Panc1 (cell line): Measurements from ENCODE around the gene CBARP.

Experiments used
- POLR2AphosphoS5 ChIP-seq: IDR thresholded peaks from 2 replicates; pipeline ENCODE4 v1.6.1; 2012; ENCODE audit warnings: mild to moderate bottlenecking, low read depth, low read length, moderate library complexity
- SIN3A ChIP-seq: IDR thresholded peaks from 2 replicates; pipeline ENCODE4 v1.6.1; 2012; ENCODE audit warnings: low read depth, mild to moderate bottlenecking, low read length, moderate library complexity, borderline replicate concordance; ENCODE audit not compliant: insufficient read depth
- TF ChIP-seq, protein P1 (sequence below): fragments of 450-650 bp; IDR thresholded peaks from 2 replicates; pipeline ENCODE4 v1.5.1; 2017; ENCODE audit warnings: mild to moderate bottlenecking

DNA sequence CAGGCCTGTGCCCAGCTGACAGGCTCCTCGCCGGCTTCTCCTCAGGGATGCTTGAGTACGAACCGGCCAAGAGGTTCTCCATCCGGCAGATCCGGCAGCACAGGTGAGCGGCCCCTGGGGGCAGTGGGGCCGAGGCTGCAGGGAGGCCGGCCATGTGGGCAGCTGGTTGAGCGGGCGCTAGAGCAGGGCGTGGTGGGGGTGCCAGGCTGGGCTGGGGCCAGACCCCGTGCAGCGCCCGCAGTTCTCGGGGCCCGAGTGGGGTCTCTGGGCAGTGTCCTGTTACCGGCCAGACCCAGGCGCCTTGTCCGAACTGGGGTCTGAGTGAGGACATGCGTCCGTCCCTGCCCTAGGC, 15.9 kb downstream of the CBARP start:
- TF ChIP-seq SIN3A = no peak
- TF ChIP-seq, protein P1, sequence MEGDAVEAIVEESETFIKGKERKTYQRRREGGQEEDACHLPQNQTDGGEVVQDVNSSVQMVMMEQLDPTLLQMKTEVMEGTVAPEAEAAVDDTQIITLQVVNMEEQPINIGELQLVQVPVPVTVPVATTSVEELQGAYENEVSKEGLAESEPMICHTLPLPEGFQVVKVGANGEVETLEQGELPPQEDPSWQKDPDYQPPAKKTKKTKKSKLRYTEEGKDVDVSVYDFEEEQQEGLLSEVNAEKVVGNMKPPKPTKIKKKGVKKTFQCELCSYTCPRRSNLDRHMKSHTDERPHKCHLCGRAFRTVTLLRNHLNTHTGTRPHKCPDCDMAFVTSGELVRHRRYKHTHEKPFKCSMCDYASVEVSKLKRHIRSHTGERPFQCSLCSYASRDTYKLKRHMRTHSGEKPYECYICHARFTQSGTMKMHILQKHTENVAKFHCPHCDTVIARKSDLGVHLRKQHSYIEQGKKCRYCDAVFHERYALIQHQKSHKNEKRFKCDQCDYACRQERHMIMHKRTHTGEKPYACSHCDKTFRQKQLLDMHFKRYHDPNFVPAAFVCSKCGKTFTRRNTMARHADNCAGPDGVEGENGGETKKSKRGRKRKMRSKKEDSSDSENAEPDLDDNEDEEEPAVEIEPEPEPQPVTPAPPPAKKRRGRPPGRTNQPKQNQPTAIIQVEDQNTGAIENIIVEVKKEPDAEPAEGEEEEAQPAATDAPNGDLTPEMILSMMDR = no peak
- no peak for TF ChIP-seq POLR2AphosphoS5
